Caco-2 (cell line): ENCODE measurements around the gene PHEX. TPM values are rescaled to one million over a fixed set of nuclear protein-coding genes. Genes with fewer than 3 reads are reported as not detected.

Experiments used
- BruUV-seq: library from RNA; stranded (reverse); fragments of 400-500 nt; replicated peaks from 2 replicates; lab custom pipeline; 2021; lab: Mats Ljungman, UMichigan
- CTCF ChIA-PET: fragments of 300-600 bp; sonication (Branson Sonifier 250); formaldehyde crosslinking; loops from one replicate; lab custom pipeline; 2022; ENCODE audit warnings: antibody characterized with exemption; lab: Charles Lee
- POLR2A ChIA-PET: fragments of 300-600 bp; sonication (Branson Sonifier 250); formaldehyde crosslinking; loops from one replicate; lab custom pipeline; 2022; ENCODE audit warnings: antibody characterized with exemption; lab: Charles Lee
- DNase-seq, 2 experiments: peaks; one replicate each; pipeline versions ENCODE4 v3.0.0 to v3.0.0-alpha.2; 2020 to 2022
- H3K27me3 ChIP-seq: replicated peaks from 2 replicates; pipeline ENCODE4 v1.6.0; 2011; ENCODE audit warnings: low read length; ENCODE audit not compliant: control insufficient read depth, insufficient read depth
- H3K36me3 ChIP-seq: 2 replicates; pipeline ENCODE4 v1.5.1; 2011; ENCODE audit warnings: low read length; ENCODE audit not compliant: control insufficient read depth, insufficient read depth
- H3K4me1 ChIP-seq: fragments of 250-450 bp; sonication (Bioruptor Pico); 2 replicates; pipeline ENCODE4 v1.5.1; 2020; ENCODE audit warnings: mild to moderate bottlenecking
- H3K4me3 ChIP-seq: 2 replicates; pipeline ENCODE4 v1.5.1; 2011; ENCODE audit warnings: low read depth, mild to moderate bottlenecking, control low read depth, low read length
- H3K9me3 ChIP-seq: fragments of 250-450 bp; sonication (Bioruptor Pico); 2 replicates; pipeline ENCODE4 v1.5.1; 2020; ENCODE audit warnings: mild to moderate bottlenecking, moderate library complexity
- H3K27ac Mint-ChIP-seq: one replicate; pipeline ENCODE4 v1.8.0; 2022; ENCODE audit warnings: mixed read lengths; ENCODE audit not compliant: unreplicated experiment
- H3K27me3 Mint-ChIP-seq: one replicate; pipeline ENCODE4 v1.8.0; 2022; ENCODE audit warnings: mixed read lengths; ENCODE audit not compliant: insufficient read depth, unreplicated experiment
- H3K36me3 Mint-ChIP-seq: one replicate; pipeline ENCODE4 v1.8.0; 2022; ENCODE audit warnings: mild to moderate bottlenecking, mixed read lengths; ENCODE audit not compliant: insufficient read depth, unreplicated experiment
- H3K4me1 Mint-ChIP-seq: one replicate; pipeline ENCODE4 v1.8.0; 2022; ENCODE audit warnings: low read depth, mixed read lengths; ENCODE audit not compliant: unreplicated experiment
- H3K4me3 Mint-ChIP-seq: one replicate; pipeline ENCODE4 v1.8.0; 2022; ENCODE audit warnings: mild to moderate bottlenecking, moderate library complexity, mixed read lengths; ENCODE audit not compliant: unreplicated experiment
- H3K9me3 Mint-ChIP-seq: one replicate; pipeline ENCODE4 v1.8.0; 2022; ENCODE audit warnings: mixed read lengths; ENCODE audit not compliant: unreplicated experiment
- intact Hi-C: fragments of 100-400 bp; cut with micrococcal nuclease; formaldehyde crosslinking; loops from one replicate; pipeline ENCODE4 v1.10.0; 2022; ENCODE audit not compliant: unreplicated experiment
- total RNA-seq: library from RNA; stranded (reverse); gene quantifications from 2 replicates; pipeline ENCODE4 v1.2.3, GENCODE V29; 2022
- TF ChIP-seq, protein P1 (sequence below), 2 experiments: fragments of 200-600 bp in 1 of 2; IDR thresholded peaks; 1 replicate in 1 of 2; 2 replicates in 1 of 2; pipeline versions ENCODE4 v1.5.1 to v1.8.0; 2011 to 2022; ENCODE audit warnings: antibody characterized with exemption in 1 of 2, control low read depth in 1 of 2, inconsistent platforms in 1 of 2, low read depth in 1 of 2, low read length in 1 of 2, mild to moderate bottlenecking in 1 of 2, moderate library complexity in 1 of 2; ENCODE audit not compliant: insufficient read depth in 1 of 2, severe bottlenecking in 1 of 2, unreplicated experiment in 1 of 2

The PHEX gene
- total RNA-seq, 1 experiment from 2014 or later: 0.75 TPM

GRCh38 chrX:22059775-22060174 is 27.6 kb downstream of the PHEX start:
- Mint-ChIP-seq H3K4me3 (no peak overlapping the region), H3K36me3 (no peaks in the 10 kb centered on the region)

DNA sequence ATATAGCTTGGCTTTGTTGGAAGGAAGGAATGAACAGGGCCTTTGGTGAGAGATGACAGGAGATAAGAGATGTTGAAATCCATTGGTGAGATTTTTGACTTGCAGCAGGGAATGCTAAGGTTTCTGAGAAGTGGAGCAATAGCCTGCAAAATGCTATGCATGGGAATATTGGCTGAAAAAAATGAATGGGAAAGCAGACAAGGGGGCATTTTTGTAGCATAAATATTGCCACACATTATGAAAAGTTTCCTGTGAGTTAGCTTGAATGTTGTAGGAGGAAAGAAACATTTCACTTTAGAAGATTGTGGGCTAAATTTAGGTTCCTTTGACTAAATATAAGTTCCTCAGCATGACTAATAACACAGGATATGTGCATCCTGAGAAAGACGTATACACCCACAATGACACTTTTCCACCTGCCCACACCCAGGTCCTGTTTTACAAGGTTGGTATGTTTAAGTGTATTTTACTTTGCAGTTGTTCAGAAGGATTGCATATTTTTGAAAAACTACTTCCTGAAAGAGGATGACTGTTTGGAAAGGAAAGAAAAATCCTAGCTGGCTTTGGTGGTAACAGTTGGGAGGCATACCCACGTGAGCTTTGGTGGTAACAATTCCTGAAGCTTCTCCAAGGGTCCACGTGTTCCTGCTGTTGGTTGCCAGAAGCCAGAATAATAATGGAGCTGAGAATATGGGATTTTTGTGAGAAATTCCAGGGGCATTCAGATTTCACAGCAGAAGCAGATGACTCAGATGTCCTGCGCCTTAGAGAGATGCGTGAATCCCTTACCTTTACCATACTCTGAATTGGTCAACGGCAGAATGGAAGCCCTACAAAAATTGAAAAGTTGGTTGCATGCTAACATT is 28.5 kb downstream of the PHEX start:
- no TSS peak for BruUV-seq
- peaks cover 8% of the 10 kb centered on the region for H3K4me1 Mint-ChIP-seq
- intact Hi-C loops: no loop called here
- H3K27me3 Mint-ChIP-seq: no peaks in the 10 kb centered on the region
- TF ChIP-seq, protein P1, sequence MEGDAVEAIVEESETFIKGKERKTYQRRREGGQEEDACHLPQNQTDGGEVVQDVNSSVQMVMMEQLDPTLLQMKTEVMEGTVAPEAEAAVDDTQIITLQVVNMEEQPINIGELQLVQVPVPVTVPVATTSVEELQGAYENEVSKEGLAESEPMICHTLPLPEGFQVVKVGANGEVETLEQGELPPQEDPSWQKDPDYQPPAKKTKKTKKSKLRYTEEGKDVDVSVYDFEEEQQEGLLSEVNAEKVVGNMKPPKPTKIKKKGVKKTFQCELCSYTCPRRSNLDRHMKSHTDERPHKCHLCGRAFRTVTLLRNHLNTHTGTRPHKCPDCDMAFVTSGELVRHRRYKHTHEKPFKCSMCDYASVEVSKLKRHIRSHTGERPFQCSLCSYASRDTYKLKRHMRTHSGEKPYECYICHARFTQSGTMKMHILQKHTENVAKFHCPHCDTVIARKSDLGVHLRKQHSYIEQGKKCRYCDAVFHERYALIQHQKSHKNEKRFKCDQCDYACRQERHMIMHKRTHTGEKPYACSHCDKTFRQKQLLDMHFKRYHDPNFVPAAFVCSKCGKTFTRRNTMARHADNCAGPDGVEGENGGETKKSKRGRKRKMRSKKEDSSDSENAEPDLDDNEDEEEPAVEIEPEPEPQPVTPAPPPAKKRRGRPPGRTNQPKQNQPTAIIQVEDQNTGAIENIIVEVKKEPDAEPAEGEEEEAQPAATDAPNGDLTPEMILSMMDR (IDR thresholded peaks at IDR 0.05; ENCODE audit: insufficient read depth in 1 of 2, low read depth in 1 of 2, low read length in 1 of 2, severe bottlenecking in 1 of 2, unreplicated experiment in 1 of 2): no peak
- no peaks in the 10 kb centered on the region for H3K36me3 ChIP-seq
- H3K4me1 ChIP-seq: no peaks in the 10 kb centered on the region
- H3K4me3 ChIP-seq: no peak overlapping the region
- H3K9me3 ChIP-seq: no peaks in the 10 kb centered on the region
- no peaks in the 10 kb centered on the region for H3K36me3 Mint-ChIP-seq
- no peaks in the 10 kb centered on the region for H3K9me3 Mint-ChIP-seq
- ChIA-PET POLR2A (no interaction called here), CTCF (interaction anchor here (0.5 kb wide), 1 partner anchor 75 kb away, joined by 5 read pairs; no protein-coding TSS in a partner anchor)
- no peak overlapping the region for H3K27ac Mint-ChIP-seq
- no peak for DNase-seq
- H3K4me3 Mint-ChIP-seq: no peak overlapping the region
- no peaks in the 10 kb centered on the region for H3K27me3 ChIP-seq

More at GRCh38 chrX:22059775-22060174, 27.6 kb downstream of the PHEX start:
- intact Hi-C loops: no loop called here
- TF ChIP-seq, protein P1 (IDR thresholded peaks at IDR 0.05; ENCODE audit: insufficient read depth in 1 of 2, low read depth in 1 of 2, low read length in 1 of 2, severe bottlenecking in 1 of 2, unreplicated experiment in 1 of 2): no peak
- POLR2A ChIA-PET: no interaction called here
- H3K4me1 Mint-ChIP-seq: peaks cover 8% of the 10 kb centered on the region
- Histone ChIP-seq H3K9me3 (no peaks in the 10 kb centered on the region), H3K4me1 (no peaks in the 10 kb centered on the region), H3K36me3 (no peaks in the 10 kb centered on the region), H3K27me3 (no peaks in the 10 kb centered on the region), H3K4me3 (no peak overlapping the region)
- CTCF ChIA-PET: no interaction called here
- DNase-seq: no peak
- no peaks in the 10 kb centered on the region for H3K9me3 Mint-ChIP-seq
- no TSS peak for BruUV-seq
- H3K27me3 Mint-ChIP-seq: no peaks in the 10 kb centered on the region
- H3K27ac Mint-ChIP-seq: no peak overlapping the region

DNA sequence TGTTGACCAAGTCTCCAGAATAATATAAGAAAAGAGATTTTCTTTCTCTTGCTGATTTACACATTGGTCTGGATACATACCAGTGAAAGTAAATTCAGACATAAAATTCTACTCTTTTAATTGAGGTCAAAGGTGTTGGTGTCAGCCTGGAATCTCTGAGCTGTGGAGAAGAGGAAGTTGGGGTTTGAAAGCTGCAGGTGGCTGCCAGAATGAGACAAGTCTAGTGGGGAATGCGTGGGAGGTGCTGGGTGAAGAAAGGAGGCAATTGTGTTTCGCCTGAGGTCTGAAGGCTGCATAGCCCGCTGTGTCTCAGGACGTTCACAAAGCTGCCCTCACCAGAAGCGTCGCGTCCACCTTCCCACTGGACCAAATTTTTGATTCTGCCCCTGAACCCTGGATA is 31.2 kb downstream of the PHEX start:
- no peaks in the 10 kb centered on the region for H3K9me3 Mint-ChIP-seq
- no peaks in the 10 kb centered on the region for H3K36me3 Mint-ChIP-seq
- H3K27me3 ChIP-seq: no peaks in the 10 kb centered on the region
- TF ChIP-seq, protein P1 (IDR thresholded peaks at IDR 0.05; ENCODE audit: insufficient read depth in 1 of 2, low read depth in 1 of 2, low read length in 1 of 2, severe bottlenecking in 1 of 2, unreplicated experiment in 1 of 2): no peak
- H3K27me3 Mint-ChIP-seq: no peaks in the 10 kb centered on the region
- no peak for DNase-seq
- no peak overlapping the region for H3K27ac Mint-ChIP-seq
- no TSS peak for BruUV-seq
- ChIA-PET POLR2A (no interaction called here), CTCF (no interaction called here)
- peaks cover 8% of the 10 kb centered on the region for H3K4me1 Mint-ChIP-seq
- intact Hi-C loops: no loop called here
- no peak overlapping the region for H3K4me3 ChIP-seq
- H3K36me3 ChIP-seq: no peaks in the 10 kb centered on the region
- H3K4me1 ChIP-seq: no peaks in the 10 kb centered on the region
- H3K4me3 Mint-ChIP-seq: no peak overlapping the region
- no peaks in the 10 kb centered on the region for H3K9me3 ChIP-seq
